Brain microvascular endothelial cell (primary cell): ENCODE measurements around the gene OSBPL2.

ENCODE experiments used
- DNase-seq: peaks from one replicate; pipeline ENCODE4 v3.0.0-alpha.2; 2020
- H3K27ac ChIP-seq: fragments of 250-450 bp; sonication (Bioruptor Pico); 2 replicates; pipeline ENCODE4 v1.5.1; 2020; ENCODE audit warnings: mild to moderate bottlenecking, moderate library complexity
- H3K27me3 ChIP-seq: fragments of 250-450 bp; sonication (Bioruptor Pico); replicated peaks from 2 replicates; pipeline ENCODE4 v1.5.1; 2020; ENCODE audit warnings: mild to moderate bottlenecking
- H3K36me3 ChIP-seq: fragments of 250-450 bp; sonication (Bioruptor Pico); replicated peaks from 2 replicates; pipeline ENCODE4 v1.5.1; 2020; ENCODE audit warnings: mild to moderate bottlenecking
- H3K4me3 ChIP-seq: 2 replicates; pipeline ENCODE4 v1.5.1; 2011; ENCODE audit warnings: low read depth, mild to moderate bottlenecking, control low read depth, low read length, moderate library complexity
- in situ Hi-C: cut with HindIII; loops from 2 replicates; pipeline ENCODE4 v1.10.0; 2017; ENCODE audit warnings: low sequenced_read_pairs, low pct_ligation_motif_present
- TF ChIP-seq, protein P1 (sequence below): IDR thresholded peaks from 2 replicates; pipeline ENCODE4 v1.5.1; 2011; ENCODE audit warnings: low read depth, mild to moderate bottlenecking, moderate library complexity, low read length, control low read depth, inconsistent platforms; ENCODE audit errors: missing control alignments

OSBPL2 gene

DNA sequence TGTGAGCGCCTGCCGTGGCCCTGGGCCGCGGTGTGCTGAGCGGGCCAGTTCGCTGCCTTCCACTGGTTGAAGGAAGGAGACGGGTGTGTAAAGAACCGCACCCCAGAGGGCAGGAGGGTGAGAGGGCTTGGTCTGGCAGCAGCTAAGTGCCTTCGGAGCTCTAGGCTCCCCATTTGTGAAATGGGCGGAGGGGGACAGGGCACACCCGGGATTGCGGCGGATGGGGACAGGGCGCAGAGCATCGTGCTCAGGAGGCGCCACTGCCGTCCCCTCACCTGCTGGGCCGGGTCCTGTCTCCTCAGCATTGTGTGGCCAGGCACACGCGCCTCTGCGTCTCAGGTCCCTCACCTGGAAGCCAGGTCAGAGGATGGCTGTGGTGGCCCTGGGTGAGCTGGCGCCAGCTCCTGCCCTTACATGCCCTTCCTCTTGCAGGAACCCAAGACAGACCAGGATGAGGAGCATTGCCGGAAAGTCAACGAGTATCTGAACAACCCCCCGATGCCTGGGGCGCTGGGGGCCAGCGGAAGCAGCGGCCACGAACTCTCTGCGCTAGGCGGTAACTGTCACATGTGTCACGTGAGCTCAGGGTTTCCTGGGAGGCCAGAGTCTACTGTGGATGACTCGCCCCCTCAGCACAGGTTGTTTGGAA lies 67.6 kb downstream of the OSBPL2 start:
- no peaks in the 10 kb centered on the region for H3K27me3 ChIP-seq
- no peak overlapping the region for H3K4me3 ChIP-seq
- H3K36me3 ChIP-seq: peaks cover 67% of the 10 kb centered on the region
- TF ChIP-seq, protein P1, sequence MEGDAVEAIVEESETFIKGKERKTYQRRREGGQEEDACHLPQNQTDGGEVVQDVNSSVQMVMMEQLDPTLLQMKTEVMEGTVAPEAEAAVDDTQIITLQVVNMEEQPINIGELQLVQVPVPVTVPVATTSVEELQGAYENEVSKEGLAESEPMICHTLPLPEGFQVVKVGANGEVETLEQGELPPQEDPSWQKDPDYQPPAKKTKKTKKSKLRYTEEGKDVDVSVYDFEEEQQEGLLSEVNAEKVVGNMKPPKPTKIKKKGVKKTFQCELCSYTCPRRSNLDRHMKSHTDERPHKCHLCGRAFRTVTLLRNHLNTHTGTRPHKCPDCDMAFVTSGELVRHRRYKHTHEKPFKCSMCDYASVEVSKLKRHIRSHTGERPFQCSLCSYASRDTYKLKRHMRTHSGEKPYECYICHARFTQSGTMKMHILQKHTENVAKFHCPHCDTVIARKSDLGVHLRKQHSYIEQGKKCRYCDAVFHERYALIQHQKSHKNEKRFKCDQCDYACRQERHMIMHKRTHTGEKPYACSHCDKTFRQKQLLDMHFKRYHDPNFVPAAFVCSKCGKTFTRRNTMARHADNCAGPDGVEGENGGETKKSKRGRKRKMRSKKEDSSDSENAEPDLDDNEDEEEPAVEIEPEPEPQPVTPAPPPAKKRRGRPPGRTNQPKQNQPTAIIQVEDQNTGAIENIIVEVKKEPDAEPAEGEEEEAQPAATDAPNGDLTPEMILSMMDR: no peak
- no peak for DNase-seq
- in situ Hi-C loops: no loop called here
- no peak overlapping the region for H3K27ac ChIP-seq

DNA sequence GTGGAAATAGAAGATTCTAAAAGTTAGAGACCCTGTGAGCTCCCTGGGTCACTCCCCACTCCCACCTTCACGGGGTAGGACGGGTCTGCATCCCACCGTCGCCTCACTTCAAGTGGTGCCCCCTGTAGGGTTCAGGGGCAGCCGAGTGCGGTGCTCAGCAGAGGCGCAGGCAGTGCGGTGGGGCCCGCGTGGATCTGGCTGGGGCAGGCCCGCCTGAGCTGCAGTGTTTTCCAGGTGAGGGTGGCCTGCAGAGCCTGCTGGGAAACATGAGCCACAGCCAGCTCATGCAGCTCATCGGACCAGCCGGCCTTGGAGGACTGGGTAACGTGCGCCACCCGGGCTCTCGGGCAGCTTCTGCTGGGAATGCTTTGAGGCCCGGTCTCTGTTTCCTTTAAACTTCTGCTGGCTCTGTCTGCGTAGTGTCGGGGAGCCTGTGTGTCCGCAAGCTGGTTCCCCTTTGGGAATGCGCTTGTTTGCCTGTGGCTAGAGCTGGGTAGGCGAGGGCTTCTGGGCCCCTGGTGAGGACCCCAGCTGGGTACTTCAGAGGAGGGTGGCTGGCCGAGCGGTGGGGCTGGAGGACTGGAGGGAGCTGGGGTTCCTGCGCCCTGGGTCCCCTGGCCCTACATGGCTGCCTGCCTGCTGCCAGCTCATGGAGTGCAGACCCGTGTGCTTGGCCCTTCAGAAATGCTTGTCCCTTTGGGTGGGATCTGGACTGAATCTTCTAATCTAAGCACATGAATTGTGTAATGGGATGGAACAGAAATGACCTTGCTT lies 68.3 kb downstream of the OSBPL2 start:
- in situ Hi-C loops: no loop called here
- H3K4me3 ChIP-seq: no peak overlapping the region
- TF ChIP-seq, protein P1: no peak

DNA sequence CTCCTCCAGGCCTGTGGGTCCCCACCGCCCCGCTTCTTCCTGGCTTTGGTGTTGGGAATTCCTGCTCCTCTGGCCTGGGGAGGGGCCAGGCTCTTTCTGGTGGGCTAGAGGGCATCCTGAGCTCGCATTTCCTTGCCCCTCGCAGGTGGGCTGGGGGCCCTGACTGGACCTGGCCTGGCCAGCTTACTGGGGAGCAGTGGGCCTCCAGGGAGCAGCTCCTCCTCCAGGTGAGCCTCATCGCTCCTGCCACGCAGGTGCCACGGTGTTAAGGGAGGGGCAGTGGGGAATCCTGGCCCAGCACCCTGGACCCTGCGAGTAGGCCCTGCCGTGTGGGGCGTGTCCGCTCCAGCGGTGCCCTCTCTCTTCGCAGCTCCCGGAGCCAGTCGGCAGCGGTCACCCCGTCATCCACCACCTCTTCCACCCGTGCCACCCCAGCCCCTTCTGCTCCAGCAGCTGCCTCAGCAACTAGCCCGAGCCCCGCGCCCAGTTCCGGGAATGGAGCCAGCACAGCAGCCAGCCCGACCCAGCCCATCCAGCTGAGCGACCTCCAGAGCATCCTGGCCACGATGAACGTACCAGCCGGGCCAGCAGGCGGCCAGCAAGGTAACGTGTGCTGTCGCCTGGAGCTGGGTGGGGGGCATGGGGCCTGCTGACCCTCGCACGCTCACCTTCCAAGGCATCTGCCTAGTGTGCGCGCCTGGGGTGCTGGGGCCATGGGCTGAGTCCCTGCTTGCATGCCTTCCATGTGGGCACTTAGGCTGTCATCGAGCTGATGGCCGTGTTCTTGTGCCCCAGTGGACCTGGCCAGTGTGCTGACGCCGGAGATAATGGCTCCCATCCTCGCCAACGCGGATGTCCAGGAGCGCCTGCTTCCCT lies 69.1 kb downstream of the OSBPL2 start:
- Histone ChIP-seq H3K27ac (no peak overlapping the region), H3K36me3 (peaks cover 83% of the 10 kb centered on the region), H3K4me3 (no peak overlapping the region), H3K27me3 (no peaks in the 10 kb centered on the region)
- DNase-seq: no peak
- in situ Hi-C loops: no loop called here
- TF ChIP-seq, protein P1: no peak

More for the DNA sequence above, 68.3 kb downstream of the OSBPL2 start:
- DNase-seq: no peak
- Histone ChIP-seq H3K27me3 (no peaks in the 10 kb centered on the region), H3K36me3 (peaks cover 74% of the 10 kb centered on the region), H3K27ac (no peak overlapping the region)

DNA sequence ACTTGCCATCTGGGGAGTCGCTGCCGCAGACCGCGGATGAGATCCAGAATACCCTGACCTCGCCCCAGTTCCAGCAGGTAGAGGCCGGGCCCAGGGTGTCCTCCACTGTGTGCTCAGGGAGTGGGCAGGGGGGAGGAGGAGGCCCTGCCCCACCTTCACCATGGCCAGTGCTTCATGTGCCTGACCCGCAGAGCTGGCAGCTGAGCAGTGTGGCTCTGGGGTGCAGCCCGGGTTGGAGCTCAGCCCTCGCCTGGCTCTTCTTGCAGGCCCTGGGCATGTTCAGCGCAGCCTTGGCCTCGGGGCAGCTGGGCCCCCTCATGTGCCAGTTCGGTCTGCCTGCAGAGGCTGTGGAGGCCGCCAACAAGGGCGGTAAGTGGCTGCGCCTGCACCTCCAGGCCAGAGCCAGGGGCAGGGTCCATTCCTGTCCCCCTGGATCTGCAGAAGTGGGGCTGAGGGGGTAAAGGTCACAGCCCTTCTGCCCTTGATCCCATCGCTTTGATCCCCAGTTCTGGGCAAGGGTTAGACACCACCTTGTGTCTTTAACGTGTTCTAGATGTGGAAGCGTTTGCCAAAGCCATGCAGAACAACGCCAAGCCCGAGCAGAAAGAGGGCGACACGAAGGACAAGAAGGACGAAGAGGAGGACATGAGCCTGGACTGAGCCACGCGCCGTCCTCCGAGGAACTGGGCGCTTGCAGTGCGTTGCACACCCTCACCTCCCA lies 69.9 kb downstream of the OSBPL2 start:
- H3K4me3 ChIP-seq: no peak overlapping the region
- in situ Hi-C loops: no loop called here
- no peak for DNase-seq
- H3K27me3 ChIP-seq: no peaks in the 10 kb centered on the region
- H3K36me3 ChIP-seq: peaks cover 91% of the 10 kb centered on the region
- no peak overlapping the region for H3K27ac ChIP-seq
- TF ChIP-seq, protein P1: no peak

DNA sequence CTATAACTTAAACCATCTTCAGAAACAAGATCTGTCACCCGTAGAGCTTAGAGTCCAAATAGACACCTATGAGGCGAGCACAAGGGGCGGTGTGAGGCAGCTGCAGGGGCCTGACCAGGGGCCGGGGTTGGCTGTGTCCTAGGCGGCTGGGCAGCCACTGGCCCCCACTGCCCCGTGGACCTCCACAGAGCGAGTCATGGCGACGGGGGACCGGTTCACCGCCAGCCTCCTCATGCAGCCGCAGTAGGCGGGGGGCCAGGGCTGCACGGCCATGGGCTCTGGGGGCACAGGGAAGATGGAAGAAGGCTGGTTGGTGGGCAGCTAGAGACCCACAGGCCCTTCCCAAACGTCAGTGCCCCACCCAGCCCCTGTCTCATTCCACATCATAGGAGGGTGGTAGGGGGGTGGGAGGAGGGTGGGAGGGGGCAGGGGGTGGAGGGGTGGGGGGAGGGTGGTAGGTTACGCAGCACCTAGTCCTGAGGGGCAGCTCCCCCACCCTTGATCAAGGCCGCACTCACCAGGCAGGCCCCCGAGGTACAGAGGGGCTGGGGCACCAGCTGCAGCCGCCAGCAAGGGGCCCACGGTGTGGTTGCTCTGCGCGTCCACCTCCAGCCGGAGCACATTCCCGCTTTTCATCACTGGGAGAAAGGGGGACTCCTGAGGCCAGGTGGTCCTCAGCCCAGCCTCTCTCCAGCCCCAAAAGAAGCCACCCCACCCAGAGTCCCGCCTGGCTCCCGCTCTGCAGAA lies 71.0 kb downstream of the OSBPL2 start:
- H3K36me3 ChIP-seq: peaks cover 92% of the 10 kb centered on the region
- TF ChIP-seq, protein P1: no peak
- H3K27me3 ChIP-seq: no peaks in the 10 kb centered on the region
- no peak overlapping the region for H3K27ac ChIP-seq
- in situ Hi-C loops: no loop called here
- no peak for DNase-seq
- H3K4me3 ChIP-seq: no peak overlapping the region
